ENCODE data around the gene BIRC2.

- no peak for TF ChIP-seq CTCF (conservative IDR thresholded peaks at IDR 0.05; ENCODE audit: low read depth in 2 of 2)
- TF ChIP-seq ZNF114 (CRISPR knock-in tag; IDR thresholded peaks at IDR 0.05), result no peak
- TF ChIP-seq EZH2phosphoT487 (IDR thresholded peaks at IDR 0.05; ENCODE audit: unreplicated experiment), result no peak
- no peak for TF ChIP-seq EZH2 (IDR thresholded peaks at IDR 0.05; ENCODE audit: low read depth, unreplicated experiment)
- TF ChIP-seq POLR2AphosphoS5 (IDR thresholded peaks at IDR 0.05; ENCODE audit: low read depth), result no peak
- TF ChIP-seq REST (IDR thresholded peaks at IDR 0.05; ENCODE audit: unreplicated experiment), result no peak
- no peak for TF ChIP-seq STAT1 (IDR thresholded peaks at IDR 0.05; ENCODE audit: unreplicated experiment)
Measured at GRCh38 chr11:102320188-102320587, 26.8 kb upstream of the BIRC2 start.

Data from GM23338 (cell line).